NCI-H1694 (cell line): ENCODE data around the gene ASAP2.

Experiments
- DNase-seq: peaks from one replicate; lab custom pipeline; 2025; lab: John Stamatoyannopoulos, UW

Gene ASAP2

GRCh38 chr2:9430316-9431293, 224.0 kb downstream of the ASAP2 start:
- no peak for DNase-seq

DNA sequence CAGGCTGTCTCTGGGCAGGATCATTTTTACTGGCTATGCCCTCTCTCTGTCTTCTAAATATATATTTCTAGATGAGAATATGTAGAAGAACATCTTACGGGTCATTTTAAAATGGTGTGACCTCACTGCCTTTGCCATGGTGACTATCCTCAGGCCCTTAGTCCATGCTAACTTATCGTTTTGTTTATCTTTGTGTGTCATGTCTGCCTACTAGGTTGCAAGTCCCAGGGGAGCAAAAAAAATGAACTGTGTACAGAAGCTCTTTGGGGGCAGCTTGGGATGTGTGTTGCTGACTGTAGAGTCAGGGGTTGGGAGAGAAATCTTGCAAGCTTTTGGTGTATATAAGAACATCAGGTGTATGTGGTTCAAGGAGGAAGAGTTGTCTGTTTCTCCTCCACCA, 227.9 kb downstream of the ASAP2 start:
- no peak for DNase-seq

DNA sequence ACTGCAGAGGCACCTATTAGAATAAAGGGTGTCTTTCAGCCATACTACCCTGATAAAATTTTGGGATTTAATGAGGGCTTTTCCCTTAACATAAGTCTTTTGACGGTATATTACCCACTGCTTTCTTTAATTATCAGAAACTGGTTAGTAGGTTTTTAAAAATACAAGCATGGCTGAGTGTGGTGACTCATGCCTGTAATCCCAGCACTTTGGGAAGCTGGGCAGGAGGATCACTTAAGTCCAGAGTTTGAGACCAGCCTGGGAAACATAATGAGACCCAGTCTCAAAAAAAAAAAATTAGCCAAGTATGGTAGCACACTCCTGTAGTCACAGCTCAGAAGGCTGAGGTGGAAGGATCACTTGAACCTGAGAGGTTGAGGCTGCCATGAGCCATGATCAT, 232.9 kb downstream of the ASAP2 start:
- no peak for DNase-seq

DNA sequence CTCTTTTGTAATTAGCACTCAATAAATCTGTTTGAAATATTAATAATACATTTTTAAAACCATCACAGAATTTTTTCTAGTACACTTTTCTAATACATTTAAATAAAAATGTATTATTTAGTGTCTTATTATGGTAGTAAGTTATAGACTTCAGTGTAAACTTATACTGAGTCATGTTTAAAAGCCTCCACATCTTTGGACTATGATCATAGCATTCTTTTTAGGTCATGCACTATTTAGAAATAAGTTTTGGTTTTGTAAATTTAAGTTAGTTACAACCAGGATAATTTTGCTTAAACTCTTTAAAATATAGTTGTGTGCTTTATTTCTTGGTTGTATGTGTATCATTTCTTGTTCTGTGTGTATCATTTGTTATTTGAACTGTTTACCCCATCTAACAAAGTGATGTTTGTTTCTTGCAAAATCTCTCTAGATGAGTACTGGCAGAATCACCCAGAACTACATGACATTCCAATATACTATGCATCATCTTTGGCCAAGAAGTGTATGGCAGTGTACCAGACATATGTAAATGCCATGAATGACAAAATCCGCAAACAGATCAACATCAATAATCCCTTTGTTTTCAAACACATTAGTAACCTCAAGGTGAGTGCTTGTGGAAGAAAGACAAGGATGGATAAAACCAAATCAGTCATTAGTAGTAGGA, 233.6 kb downstream of the ASAP2 start:
- DNase-seq = no peak

DNA sequence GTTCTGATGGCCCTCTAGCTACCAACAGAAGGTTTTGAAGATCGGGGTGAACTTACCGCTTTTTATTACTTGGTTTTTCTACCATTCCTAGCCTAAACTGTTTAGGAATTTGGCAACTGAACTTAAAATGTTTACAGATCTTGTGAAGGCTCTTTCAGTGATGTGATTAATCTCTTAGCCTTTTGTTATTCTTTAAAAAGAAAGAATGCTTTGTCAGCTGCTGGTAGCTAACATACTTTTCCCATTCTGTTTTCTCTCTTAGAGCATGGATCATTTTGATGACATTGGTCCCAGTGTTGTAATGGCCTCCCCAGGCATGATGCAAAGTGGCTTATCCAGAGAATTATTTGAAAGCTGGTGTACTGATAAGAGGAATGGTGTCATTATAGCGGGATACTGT, 234.9 kb downstream of the ASAP2 start:
- no peak for DNase-seq

DNA sequence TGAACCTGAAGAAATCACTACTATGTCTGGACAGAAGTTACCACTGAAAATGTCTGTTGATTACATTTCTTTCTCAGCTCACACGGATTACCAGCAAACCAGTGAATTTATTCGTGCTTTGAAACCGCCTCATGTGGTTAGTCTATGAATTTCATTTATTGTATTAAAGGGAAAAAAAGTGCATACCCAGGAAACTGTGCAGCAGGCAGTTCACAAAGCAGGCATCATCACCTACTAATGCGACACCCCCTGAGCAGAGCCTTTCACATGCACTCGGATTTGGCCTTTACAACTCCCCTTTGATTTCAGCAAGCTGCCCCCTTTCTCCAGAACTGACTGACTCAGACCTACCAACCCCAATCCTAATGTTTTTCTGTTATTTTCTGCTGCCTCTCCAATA, 236.9 kb downstream of the ASAP2 start:
- DNase-seq = no peak

DNA sequence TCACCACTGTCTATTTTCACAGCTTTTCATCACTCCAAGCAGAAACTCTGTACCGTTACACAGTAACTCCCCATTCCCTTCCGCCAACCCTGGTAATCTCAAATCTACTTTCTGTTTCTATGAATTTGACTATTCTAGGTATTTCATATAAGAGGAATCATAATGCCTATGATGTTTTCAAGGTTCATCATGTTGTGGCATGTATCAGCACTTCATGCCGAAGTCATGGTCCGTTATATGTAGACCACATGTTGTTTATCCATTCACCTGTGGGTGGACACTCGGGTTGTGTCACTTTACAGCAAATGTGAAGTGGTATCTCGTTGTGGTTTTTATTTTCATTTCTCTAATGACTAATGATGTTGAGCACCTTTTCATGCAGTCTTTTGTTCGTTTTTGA, 238.5 kb downstream of the ASAP2 start:
- DNase-seq = no peak

DNA sequence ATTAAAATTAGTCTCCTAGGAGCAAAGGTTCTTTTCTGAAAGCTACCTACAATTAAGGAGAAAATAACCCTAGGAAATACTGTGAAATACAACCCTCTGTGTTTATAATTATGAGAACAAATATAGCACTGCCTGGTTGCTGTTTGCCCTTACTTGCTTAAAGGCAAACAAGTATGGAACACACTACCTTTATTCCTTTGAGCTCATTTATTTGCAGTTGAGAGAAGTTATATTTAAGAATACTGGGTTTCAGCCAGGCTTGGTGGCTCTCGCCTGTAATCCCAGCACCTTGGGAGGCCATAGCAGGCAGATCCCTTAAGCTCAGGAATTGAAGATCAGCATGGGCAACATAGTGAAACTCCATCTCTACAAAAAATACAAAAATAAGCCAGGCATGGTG, 244.6 kb downstream of the ASAP2 start:
- no peak for DNase-seq
